GM18502 (cell line): ENCODE results near the gene B9D1.

Experiments used
- ATAC-seq: cut with Tn5 transposase; IDR thresholded peaks from one replicate; pipeline ENCODE4 v1.9.1; 2021; ENCODE audit warnings: mild to moderate bottlenecking; ENCODE audit not compliant: unreplicated experiment, poor library complexity

The B9D1 gene

GRCh38 chr17:19341641-19342610, 20.6 kb downstream of the B9D1 start:
- ATAC-seq = no peak

DNA sequence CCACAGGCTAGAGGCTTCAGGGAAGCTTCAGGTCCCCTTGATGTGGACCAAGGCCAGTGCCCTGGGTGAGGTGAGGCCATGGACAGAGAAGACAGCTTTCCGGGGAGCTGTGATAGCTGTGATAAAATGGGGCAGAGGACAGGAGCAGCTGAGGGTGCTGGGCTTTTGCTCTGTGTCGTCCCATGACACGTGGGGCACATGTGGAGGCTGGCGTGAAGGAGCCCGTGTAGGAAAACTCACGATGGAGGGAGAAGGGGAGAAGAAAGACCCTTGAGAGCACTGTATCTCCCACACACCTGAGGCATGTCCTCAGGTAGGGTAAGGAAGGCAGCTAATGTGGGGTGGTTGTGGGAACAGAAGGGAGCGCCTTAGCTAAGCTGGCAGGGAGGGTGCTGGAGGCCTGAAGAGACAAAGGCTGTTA, 21.3 kb downstream of the B9D1 start:
- no peak for ATAC-seq

GRCh38 chr17:19339341-19339815, 23.1 kb downstream of the B9D1 start:
- ATAC-seq = no peak

- peak; percentile 48 for ATAC-seq
Measured at GRCh38 chr17:19338031-19338990, 24.2 kb downstream of the B9D1 start.

DNA sequence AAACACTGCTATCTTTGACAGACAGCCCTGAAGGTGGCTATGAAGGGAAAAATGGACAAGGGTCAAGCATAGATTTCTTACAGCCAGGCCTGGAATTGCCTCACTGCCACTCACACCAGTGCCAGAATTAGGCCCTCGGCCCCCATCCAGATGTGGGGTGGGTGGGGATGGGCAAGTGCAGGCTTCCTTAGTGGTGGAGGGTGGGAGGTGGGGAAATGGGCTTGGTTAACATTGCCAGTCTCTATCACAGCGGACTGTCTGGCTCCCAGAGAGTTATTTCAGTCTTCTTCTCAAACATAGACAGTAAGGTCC, 24.9 kb downstream of the B9D1 start:
- no peak for ATAC-seq

DNA sequence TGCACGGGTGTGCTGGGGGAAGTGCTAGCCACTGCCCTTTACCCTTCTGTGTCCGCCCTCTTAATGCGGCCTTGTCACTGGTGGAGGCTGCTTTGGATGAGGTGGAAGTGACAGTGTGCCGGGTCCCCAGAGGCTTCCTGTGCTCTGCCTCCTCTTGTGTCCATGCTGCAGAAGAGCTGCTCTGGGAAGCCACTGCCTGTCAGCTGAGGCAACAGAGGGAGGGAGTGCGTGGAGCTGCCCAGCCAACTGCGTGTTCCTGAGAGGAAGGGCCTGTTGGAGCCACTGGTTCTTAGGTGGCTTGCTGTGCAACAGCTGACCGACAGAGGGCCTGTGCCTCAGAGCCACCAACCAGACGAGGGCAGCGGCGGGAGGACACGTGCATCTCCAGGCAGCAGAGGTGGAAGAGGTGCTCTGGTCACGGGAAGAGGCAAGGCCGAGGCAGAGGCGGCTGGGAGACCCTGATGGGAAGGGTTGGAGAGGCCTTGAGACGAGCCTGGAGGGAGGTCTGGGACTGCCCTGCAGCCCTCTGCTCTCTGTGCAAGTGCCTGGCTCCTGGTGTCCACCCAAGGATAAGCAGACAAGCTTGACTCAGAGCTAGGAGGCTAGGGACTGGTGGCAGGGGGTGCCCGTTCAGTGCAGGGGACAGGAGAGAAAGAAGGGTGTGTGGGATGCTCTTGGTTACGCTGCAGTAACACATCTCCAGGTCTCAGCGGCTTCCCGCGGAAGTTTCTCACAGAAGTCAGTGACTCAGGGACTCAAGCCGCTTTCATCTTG, 25.4 kb downstream of the B9D1 start:
- no peak for ATAC-seq

GRCh38 chr17:19335951-19336631, 26.4 kb downstream of the B9D1 start:
- ATAC-seq = no peak

DNA sequence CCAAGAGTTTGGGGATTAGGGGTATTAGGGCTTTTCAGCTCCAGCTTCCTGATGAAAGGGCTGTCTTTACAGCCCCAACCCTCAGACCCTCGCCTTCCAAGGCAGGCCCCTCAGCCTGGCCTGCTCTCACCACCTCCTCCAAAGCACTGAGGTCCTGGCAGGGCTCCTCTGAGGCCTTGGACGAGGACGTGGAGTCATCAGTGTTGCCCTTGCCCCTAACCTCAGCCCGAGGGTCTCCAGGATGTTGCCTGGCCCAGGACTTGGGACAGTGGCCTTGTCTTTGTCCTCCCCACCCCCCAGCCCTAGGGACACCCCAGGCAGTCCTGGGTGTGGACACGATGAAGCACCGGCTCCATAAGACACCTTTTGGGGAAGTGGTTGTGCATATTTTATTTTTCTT, 28.2 kb downstream of the B9D1 start:
- ATAC-seq = no peak

- ATAC-seq = no peak
Measured at GRCh38 chr17:19333736-19334290, 28.7 kb downstream of the B9D1 start.

GRCh38 chr17:19333132-19333440, 29.4 kb downstream of the B9D1 start:
- no peak for ATAC-seq

GRCh38 chr17:19332371-19333131, 30.0 kb downstream of the B9D1 start:
- ATAC-seq = no peak

DNA sequence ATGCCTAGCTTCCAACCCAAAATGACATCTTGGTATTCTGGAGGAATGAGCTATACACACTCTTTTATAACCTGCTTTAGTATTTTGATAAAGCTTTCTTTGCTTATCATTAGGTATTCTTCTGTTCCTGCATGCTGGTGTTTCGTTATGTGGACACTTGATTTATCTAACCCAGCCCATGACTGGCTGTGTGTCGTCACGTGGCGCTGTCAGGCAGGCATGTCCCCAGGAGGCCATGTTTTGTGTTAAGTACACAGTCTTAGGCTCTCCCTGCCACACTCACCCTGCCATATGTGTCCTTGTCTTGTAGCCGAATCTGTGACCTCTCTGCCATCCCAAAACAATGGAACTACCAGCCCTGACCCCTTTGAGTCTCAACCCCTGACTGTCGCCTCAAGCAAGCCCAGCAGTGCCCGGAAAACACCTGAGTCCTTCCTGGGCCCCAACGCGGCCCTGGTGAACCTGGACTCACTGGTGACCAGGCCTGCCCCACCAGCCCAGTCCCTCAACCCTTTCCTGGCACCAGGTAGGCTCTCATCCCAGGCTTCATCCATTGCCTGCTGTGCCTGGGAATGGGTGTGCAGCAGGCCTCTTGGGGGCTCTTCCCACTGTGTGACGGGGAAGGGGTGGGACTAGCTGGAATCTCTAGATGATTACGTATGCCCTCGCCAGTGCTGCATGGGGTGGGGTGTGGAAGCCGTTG, 30.8 kb downstream of the B9D1 start:
- no peak for ATAC-seq

DNA sequence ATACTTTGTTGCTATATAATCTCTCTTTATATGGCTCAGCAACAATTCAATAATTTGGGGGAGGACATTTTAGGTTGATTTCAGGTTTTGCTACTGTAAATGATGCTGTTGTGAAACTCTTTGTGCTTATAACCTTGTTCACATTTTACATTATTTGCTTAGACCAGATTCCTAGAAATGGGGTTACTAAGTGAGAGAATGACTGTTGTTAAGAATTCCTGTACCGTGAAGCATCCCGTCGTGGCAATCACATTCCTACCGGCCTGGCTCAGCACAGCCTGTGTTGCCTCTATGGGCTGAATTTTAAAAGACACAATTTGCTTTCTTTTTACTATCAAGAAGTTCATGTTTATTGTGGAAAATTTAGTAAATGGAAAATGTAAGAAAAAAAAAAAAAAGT, 31.4 kb downstream of the B9D1 start:
- ATAC-seq = no peak

DNA sequence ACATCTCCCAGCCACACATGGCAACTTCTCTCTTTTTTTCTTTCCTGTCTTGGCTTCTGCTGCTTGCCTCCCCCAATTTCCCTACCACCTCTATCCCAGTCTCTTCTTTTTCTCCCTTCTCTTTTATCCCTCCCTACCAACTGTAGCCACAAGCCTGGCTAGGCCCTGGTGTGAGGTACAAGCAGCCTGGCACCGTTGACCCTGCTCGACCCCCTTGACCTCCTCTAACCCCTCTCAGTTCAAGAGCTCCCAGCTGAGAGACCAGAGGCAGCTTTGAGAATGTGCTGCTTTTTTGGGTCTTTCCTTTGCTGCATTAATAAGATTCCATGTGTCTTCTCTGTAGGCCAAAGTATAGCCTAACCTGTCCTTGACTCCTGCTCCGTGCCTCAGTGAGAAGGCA, 32.3 kb downstream of the B9D1 start:
- no peak for ATAC-seq

DNA sequence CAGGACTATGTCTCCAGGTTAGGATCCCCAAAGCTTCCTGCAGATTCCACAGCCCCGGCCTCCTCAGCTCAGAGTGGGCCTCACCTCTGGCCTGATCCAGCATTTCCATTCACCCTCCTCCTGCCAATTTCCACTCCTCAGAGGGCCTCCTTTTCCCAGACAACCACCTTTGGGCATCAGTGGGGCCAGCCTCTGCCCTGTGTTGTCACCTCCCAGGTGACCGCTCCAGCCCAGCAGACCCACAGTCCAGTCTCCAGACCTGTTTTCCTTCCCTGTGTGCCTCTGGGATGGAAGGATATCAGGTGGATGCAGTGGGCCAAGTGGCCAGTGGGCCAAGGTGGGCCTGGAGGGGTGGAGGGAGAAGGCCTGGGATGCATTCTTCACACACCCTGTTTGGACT, 32.7 kb downstream of the B9D1 start:
- ATAC-seq = no peak

DNA sequence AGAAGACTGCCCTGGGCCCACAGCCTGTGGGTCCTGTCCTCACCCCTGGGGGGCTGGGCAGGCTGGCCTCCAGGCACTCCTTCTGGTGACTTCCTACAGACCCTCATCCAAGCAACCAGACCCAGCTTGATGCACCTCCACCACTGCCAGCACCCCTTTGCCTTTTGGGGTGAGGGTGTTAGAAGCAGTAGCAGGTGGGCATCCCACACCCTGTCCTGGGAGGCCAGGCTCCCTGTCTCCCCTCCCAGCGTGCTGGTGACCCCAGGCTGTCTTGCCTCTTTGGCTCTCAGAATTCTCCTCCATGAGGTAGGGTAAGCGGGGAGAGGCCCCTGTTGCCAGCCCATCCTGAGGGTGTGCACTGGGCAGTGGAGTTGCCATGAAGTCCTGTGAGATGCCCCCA, 33.4 kb downstream of the B9D1 start:
- no peak for ATAC-seq

- ATAC-seq = no peak
Measured at GRCh38 chr17:19328441-19329061, 34.0 kb downstream of the B9D1 start.
